Measurements from ENCODE around the gene TLL1.

TLL1 gene

DNA sequence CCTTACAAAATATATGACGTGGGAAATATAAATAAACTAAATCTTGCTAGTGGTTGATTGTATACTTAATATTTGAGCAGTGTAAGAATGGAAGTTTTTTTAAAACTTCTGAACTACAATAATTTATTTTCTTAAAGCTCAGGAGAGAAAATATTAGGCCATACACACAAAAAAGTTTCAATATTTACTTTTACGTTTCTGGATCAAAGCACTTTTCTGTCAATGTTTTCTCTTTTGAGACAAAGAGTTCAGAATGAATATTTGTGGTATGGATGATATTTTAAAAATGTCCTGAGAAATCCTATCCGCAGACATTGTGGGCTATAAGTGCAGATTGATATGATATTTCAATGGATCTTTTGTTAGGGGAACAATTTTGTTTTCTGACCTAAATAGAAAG lies 109.9 kb downstream of the TLL1 start:
- no peak for DNase-seq

DNA sequence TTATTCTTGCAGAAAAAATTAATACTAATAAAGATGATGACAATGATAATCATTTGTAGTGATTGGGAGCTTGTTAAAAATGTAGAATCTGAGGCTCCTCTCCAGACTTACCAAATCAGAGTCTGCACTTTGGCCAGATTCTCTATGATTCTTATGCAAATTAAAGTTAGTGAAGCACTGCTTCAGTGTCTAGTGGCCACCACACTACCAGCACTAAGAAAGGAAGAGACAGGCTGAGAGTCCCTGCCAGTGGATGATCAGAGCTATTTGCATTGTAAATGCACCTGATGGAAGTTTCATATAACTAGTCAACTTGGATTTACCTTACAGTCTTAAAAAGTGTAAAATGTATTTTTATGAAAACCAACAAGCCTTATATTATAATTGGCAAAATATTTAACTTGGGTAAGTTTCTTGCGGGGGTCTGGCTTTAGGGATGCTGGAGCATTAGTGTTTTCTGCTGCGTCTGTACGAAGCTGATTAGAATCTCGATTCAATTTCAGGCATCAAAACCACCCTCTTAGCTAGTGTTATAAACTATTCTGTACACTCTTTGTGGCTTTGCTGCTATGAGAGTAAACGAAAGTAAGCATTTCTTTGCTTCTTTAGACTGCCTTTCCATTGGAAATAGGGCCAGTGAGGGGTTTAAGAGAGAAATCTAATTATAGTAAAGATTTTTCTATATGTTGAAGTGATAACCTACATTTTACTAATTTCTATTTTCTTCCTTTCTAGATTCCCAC lies 114.1 kb downstream of the TLL1 start:
- DNase-seq, result no peak

DNA sequence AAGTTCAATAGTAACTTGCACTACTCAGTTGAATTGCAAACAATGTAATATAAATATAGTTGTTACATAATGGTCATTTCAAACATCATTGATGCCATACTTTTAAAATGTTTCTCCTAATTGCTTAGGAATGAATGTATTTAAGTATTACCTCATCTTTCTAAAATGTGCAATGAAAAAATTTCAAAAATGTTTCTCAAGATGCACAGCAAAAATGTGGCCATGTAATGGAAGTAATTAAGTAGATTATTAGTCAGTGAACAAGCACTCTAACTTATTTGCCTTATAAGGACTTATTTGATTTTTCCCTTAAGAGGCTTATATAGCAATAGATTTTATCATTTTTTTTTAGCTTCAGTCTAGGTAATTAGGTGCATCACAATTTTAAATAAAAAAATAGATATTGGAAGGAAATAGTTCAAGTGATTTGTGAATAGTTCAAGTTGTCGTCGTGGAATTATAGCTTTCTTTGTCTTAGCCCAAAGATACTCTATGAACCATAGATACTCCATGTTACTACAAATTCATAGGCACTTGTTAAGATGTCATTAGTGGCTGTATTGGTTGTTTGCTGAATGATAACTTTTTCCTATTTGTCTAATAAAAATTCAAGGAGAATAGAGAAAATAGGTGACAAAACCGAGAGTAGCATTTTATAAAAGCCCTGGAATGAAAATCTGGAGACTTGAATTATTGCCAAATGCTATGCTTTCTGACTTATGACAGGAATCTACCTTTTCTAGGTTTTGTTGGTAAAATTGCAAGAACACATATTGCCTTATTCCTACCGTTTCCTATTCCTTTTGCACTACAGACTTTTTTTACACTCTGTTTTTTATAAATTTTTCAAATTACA lies 118.5 kb downstream of the TLL1 start:
- no peak for DNase-seq

DNA sequence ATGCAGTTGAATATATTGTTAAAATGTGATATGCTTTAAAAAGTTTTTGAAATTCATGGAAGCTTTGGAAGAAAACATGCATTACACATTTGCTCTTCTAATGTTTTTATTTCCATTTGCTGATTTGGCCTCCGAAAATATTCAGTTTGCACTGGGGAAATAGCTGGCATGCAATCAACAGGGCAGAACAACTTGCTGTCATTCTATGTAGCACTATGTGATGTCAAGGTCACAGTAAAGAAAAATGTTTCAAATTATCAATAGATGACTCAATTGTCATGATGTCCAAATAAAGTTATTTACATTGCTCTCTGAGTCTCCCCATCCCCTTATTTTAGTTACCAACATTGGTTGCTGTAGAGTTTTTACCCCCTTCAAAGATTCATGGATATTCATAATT lies 119.2 kb downstream of the TLL1 start:
- DNase-seq, result no peak

DNA sequence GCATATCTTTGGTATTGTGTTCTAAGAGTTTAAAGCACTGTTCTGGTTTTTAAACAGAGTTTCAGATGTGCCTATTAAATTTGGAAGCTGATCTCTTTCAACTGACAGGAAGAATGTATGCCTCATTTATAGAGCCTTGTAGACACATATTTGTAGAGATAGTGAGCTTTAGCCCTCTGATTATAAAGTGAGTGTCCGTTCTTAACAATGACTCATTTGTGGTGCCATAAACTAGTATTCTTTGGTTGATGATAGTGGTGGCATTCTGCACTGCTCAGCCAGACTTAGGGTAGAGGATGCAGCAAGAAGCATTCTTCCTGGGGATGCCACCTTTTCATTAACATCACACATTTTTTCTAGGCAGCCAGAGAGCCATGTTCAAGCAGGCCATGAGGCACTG lies 121.7 kb downstream of the TLL1 start:
- DNase-seq, result no peak

DNA sequence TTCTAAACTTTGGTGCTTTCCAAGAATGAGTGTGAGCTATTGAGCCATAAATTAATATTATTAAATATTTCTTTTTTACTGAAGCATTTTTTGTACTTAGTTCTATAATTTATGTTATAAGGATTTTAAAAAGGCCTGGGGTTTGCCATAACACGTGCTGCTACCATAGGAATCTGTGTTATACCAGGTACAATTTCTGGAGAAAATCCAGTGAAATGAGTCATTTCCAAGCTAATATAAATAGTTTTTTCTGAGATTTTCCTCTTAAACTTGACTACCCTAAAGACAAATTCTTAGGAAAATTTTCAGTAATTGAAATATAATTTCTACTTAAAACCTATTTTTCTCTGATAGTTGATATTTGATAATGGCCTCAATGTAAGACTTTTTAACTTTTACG lies 130.8 kb downstream of the TLL1 start:
- DNase-seq, result no peak

DNA sequence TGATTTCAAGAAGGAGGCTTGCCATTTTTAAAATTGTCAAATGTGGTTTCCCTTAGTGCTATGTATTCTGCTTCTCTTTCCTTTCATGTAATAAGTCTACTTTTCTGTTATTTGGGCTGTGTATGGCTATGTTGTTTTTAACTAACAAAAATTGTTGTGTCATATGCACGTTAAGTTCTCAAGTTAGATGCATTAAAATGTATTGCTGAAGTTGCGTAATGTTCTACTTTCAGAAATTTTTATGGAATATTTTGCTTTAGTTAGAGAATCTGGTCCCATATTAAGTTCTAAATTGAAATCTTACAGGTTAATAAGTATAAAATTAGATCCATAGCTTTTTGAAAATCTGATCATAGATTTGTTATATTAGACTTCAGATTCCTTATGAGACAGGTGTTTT lies 133.2 kb downstream of the TLL1 start:
- no peak for DNase-seq

DNA sequence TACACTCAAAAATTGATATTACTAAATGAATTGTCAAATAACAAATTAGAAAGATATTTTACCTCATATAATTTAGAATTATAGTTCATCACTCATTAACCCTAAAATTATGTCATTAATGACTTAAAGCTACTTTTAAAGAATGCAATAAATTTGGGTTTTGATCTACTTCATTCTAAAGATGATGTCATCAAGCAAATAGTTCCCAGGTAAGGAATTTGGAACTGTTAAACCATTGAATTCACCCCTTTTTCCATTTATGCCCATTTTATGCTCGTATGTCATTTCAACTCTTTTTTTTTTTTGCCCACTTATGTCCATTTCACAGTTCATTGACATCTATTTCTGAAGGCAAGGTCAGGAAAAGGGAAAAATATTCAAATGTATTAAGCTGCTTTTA lies 135.5 kb downstream of the TLL1 start:
- DNase-seq, result no peak

DNA sequence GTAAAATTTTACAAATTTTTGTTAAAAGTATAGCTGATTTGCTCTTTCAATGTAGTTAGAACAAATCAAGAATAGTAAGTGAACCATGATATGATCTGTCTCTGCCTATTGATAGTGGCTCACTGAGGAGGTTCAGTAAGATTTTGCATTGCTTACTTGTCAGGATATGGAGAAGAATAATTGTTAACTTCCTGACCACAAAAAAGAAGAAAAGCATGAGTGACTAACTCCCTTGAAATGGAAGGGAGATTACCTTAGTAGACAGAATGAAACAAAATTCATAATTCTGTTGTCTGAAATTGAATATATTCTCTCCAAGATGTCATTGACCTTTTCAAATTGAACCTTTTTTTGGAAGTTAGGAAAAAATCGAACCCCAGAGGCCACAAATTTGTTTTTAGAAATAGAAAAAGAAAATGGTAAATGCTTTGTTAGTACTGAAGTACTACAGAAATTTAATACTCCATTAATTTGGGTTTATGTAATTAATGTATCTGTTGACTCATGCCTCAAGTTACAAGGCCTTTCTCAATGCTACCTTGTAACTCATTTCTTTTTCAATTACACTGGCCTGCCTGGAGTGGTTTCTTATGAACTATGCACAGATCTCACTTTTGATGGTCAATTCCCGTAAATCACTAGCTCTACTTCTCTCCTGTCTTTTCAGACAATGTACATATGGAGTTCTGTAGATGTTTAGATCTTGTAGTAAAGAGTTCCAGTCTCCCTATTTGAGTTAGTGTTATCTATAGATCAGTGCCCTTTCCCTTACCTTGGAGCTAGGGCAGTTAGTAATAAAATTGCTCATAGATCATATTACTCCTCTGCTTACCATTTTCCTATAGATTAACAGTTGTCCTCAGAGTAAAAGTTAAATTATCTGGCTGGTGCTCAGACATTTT lies 139.3 kb downstream of the TLL1 start:
- no peak for DNase-seq

DNA sequence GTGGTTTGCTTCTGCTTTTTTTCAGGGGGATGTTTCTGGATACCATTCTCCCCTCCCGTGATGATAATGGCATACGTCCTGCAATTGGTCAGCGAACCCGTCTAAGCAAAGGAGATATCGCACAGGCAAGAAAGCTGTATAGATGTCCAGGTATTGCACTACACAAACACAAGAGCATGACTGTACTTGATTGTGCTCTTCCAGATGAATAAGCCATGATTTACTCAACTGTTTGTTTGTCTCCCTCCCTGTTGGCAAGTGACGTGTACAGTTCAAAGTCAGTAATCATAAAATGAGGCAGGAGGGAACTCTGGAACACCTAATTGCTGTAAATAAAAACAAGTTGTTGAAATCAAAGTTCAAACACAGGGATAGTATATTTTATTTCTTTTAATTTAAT lies 141.4 kb downstream of the TLL1 start:
- no peak for DNase-seq

DNA sequence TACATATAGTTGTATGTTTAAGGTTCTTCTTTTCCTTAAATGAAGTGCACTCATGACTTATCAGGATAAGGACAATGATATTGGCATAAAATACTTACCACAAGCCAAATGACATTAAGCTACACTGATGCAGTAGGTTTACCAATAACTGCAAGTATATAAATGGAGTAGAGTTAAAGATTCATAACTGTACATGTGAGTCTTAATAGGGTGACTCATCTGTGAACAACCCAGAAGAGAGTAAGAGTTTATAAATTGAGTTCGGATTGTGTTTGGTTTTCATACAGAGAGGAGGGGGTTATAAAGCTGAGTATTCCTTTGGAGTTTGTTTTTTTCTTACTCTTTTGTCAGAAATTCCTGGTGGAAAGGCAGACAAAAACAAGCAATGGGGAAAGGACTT lies 144.8 kb downstream of the TLL1 start:
- DNase-seq, result no peak

DNA sequence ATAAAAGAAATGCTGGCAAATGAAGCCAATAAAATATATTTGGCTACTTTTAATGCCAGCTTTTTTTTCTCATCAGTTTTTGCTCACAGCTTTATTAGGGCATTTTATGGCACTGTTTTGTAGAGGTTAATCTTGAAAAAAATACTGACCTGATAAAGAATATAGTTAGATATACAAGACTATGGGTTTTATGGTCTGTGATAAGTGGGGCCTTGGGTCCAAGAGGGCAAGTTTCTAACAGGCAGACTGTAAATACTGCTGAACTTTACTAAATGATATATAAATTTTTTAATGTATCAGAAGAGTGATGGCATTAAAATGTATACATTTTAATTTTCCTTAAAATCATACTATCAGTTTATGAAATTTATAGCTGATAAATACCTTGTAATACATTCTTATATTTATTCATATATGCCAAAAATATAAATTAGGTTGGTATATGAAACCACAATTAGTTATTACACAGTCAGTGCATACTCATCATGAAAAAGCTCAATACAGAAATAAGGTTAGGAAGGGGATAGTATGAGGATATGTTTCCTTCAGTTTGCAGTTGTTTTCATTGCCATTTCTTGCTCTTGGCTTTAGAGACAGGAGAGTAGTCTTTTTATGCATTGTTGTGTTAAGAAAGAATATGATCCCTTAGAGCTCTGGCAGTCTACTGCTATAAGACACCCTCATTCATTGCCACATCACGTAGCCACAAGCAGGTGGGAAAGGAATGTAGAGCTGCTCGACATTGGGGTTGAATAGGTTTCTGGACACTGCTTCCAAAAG lies 146.6 kb downstream of the TLL1 start:
- no peak for DNase-seq

DNA sequence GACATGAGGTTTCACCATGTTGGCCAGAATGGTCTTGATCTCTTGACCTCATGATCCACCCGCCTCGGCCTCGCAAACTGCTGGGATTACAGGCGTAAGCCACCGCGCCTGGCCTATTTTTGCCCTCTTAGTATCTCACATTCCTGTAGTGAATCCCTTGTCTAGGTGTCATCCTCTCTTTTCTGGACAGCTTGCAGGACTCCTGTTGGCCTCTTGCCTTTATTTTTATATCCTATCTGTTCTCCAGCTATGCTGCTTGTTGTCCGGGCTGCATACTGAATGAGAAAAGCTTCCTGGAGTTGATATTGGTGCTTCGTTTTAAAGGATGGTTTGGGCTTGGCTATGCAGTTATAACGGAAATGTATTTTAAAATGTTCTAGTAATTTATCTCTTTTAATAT lies 148.6 kb downstream of the TLL1 start:
- DNase-seq, result no peak

DNA sequence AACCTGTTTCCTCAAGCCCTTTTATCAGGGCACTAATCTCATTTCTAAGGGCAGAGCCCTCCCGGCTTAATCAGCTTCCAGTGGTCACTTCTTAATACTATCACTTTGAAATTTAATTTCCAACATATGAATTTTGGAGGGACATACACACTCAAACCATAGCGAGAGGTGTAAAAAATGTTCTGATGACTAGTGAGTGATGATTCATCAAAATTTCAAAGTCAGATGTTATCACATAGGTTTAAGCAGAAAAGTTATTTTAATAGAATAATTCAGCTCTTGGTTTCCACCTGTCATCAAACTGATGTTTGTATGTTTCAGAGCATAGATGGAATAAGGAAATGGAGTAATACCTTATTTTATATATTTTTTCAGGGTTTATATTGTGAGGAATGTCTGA lies 161.9 kb downstream of the TLL1 start:
- no peak for DNase-seq

DNA sequence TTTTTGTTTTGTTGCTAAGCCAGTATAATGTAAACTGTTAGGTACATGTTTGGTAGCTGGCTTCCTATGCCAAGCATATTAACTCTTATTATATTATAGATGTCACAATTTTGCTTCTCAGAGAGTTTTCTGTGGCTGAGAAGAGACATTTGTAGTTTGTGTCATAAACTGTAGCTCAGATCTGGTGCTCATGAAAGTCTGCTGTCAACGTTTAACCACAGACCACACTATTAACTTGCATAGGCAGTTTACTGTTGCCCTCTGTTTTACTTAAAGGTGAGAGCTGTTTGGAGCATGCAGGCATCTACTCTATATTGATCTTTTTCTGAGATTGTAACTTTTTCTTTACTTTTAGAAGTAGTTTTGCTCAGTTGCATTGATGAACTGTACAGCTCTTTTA lies 166.8 kb downstream of the TLL1 start:
- no peak for DNase-seq

DNA sequence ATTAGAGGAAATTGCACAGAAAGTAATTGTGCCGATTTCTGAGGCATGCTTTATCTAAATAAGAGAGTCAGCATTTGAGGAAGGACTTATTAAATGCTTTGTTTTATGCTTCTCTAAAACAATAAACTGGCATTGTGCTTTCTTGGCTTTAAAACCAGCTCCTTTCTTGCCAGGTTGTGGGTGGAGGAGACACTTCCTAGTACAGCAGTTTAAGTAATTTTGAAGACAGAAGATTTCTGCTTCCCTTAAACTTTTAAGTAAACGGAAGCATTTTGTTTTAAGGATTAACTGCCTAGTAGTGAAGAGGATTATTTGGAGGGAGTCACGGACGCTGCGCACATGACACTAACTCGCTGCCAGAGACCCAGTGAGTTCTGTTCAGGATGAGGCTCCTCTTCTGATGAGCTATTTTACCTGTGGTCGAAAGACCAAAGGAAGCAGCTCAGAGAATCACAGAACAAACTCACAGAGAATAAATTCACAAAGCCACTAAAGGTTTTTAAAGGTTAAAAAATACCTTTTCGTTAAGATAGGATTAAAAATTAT lies 169.5 kb downstream of the TLL1 start:
- no peak for DNase-seq

DNA sequence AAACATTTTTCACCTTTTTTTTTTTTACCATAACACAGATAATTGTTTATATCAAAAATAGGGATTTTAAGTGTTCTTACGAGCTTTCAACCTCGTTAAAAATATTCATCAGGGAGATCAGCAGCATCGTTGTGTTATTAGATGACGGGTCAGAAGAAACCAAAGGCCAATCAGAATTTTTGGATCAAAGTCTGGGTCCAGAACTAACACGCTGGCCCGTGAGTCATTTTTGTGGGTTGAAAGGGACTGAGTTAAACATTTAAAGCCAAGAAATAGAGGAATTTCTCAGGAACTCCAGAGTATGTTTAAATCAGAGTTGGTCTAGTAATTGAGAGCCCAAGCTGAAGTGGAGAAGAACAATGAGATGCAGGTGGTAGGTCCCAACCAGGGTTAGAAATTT lies 170.8 kb downstream of the TLL1 start:
- DNase-seq, result no peak

DNA sequence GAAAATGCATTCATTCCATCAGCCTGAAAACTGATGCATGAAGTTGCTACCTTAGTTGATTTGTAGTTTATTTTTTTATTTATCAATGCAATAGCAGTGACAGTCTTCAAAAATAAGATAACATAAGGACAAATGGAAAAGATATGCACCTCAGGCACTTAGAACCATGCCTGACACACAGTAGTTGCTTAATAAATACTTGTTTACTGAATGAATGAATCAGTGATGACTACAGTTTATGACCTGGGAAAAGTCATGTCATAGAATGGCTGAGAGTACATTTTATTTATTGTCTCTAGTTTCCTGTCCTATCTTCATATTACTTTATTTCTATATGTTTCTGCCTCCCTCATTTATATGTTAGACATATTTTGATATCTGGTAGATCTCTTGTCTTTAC lies 171.8 kb downstream of the TLL1 start:
- no peak for DNase-seq

DNA sequence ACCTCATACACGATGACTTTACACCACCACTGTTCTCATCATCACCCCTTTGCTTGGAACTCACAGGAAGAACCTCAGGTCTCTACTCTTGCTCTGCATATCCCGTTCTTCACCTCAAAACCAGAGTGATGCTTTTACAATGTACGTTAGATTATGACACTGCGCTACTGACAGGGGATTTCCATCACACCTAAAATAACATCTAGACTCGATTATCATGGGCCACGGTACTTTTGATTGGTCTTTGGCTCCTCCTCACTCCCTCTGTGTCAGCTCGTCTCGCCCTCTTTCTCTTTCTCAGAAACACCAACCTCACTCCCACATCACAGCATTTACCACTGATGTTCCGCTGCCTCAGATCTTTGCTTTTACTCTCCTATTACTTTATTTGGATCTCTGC lies 172.4 kb downstream of the TLL1 start:
- no peak for DNase-seq

DNA sequence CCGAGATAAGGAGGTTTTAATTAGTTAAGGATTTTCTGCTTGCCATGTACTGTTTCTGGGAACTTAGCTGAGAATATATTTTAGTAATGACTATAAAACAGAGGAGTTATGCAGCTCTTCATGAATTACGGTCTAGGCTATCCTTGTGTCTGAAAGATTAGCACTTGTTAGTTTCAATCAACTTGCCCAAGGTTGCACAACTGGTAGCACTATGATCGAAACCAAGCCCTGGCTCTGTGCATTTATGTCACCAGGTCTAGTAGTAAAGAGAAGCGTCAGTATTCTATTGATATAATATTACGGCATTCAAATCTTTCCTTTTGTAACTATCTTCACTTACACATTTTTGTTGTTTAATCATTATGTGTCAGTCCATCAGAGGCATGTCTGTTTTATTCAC lies 176.0 kb downstream of the TLL1 start:
- DNase-seq, result no peak

DNA sequence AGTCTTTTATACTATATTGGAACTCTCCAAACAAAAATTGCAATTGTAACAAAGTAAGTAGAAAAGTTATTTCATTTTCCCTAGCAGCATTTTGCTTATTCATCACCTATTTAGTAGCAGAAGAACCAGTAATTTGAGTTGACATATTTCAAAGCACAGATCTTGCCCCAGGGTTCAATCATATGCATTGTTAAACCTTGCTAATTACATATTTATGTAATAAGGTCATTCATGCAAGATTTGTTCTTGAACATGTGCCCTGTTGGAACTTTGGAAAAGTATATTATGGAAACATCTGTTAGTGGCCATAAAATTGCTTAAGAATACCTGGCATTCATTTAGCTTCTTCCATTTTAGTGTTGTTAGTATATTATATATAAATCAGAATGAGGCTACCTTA lies 191.7 kb downstream of the TLL1 start:
- no peak for DNase-seq

DNA sequence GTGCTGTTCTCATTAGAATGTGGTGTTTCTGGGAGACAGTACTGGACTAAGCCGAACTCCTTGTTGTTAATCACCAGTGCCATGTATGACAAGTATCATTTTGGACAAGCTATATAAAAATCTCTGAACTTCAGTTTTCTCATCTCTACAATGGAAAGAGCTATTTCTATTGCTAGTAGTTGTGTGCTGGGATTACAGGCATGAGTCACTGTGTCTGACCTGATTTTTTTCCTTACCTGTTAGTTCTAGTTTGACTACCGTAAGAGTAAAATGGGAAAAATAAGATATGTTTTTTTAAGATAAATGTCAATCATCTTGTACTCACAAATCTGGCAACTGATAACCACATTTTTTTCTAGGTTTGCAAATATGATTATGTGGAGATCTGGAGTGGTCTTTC lies 192.3 kb downstream of the TLL1 start:
- DNase-seq, result no peak

Data from SHP77 (cell line).